ENCODE measurements around the gene CREB5. TPM values are rescaled to one million over a fixed set of nuclear protein-coding genes. Genes with fewer than 3 reads are reported as not detected.

The CREB5 gene
- total and polyA plus RNA-seq, 2 of the 13 experiments (the other 11 are each of a cell fraction or from before 2014, with no cell fraction given), result 0.38 to 0.71 TPM

GRCh38 chr7:28853834-28854749 lies 441.8 kb downstream of the CREB5 start (continued):
- TF ChIP-seq DZIP1 (CRISPR knock-in tag; IDR thresholded peaks at IDR 0.05), result 0 out of 2 replicates have a peak, but pooled peaks have one; percentile 46
- TF ChIP-seq SALL2 (CRISPR knock-in tag; IDR thresholded peaks at IDR 0.05), result 0 out of 2 replicates have a peak, but pooled peaks have one; percentile 34
- no peak for TF ChIP-seq EHMT2 (IDR thresholded peaks at IDR 0.05; ENCODE audit: borderline replicate concordance, low read depth, low read length)
- no peak for TF ChIP-seq ZNF879 (CRISPR knock-in tag; IDR thresholded peaks at IDR 0.05)
- no peak for TF ChIP-seq RNF219 (CRISPR knock-in tag; IDR thresholded peaks at IDR 0.05)
- TF ChIP-seq RBM39 (IDR thresholded peaks at IDR 0.05; ENCODE audit: low read depth, low read length, poor library complexity, severe bottlenecking), result peak; percentile 56
- 0 out of 2 replicates have a peak, but pooled peaks have one; percentile 48 for TF ChIP-seq KMT2A (CRISPR knock-in tag; IDR thresholded peaks at IDR 0.05)
- TF ChIP-seq HOXA9 (CRISPR knock-in tag; IDR thresholded peaks at IDR 0.05; ENCODE audit: borderline replicate concordance), result no peak
- peak; percentile 74 for TF ChIP-seq STAG1 (CRISPR knock-in tag; IDR thresholded peaks at IDR 0.05)
- TF ChIP-seq NAIF1 (CRISPR knock-in tag; IDR thresholded peaks at IDR 0.05; ENCODE audit: borderline replicate concordance), result no peak
- no peak for TF ChIP-seq KAT2B (IDR thresholded peaks at IDR 0.05; ENCODE audit: borderline replicate concordance, low read depth, low read length)
- TF ChIP-seq DBP (CRISPR knock-in tag; IDR thresholded peaks at IDR 0.05; ENCODE audit: not compliant biosample characterization), result no peak
- peak; percentile 49; the same call in 1 of the 2 replicates for TF ChIP-seq ZFY (CRISPR knock-in tag; IDR thresholded peaks at IDR 0.05)
